ENCODE results near the gene CTTNBP2NL.
"Not testable (repeated sequence)": the region's sequence is repeated elsewhere in the genome, so short reads cannot be mapped to it uniquely, and the experiment has no call there.

The CTTNBP2NL gene

GRCh38 chr1:112402682-112403643 is 6.9 kb downstream of the CTTNBP2NL start:
- no peak for DNase-seq
- in situ Hi-C loops (cut with MboI; ENCODE audit: low pct_unique_long_range_greater_than_20kb, low sequenced_read_pairs) = no loop called here

GRCh38 chr1:112406771-112407170 is 10.8 kb downstream of the CTTNBP2NL start:
- no peak for DNase-seq
- in situ Hi-C loops (cut with MboI; ENCODE audit: low pct_unique_long_range_greater_than_20kb, low sequenced_read_pairs) = no loop called here

- in situ Hi-C loops (cut with MboI; ENCODE audit: low pct_unique_long_range_greater_than_20kb, low sequenced_read_pairs) = no loop called here
- no peak for DNase-seq
Measured at GRCh38 chr1:112409414-112409813, 13.4 kb downstream of the CTTNBP2NL start.

GRCh38 chr1:112410673-112411072 is 14.7 kb downstream of the CTTNBP2NL start:
- DNase-seq = no peak
- in situ Hi-C loops (cut with MboI; ENCODE audit: low pct_unique_long_range_greater_than_20kb, low sequenced_read_pairs) = no loop called here

- no peak for DNase-seq
- in situ Hi-C loops (cut with MboI; ENCODE audit: low pct_unique_long_range_greater_than_20kb, low sequenced_read_pairs) = no loop called here
Measured at GRCh38 chr1:112417271-112417670, 21.3 kb downstream of the CTTNBP2NL start.

- in situ Hi-C loops (cut with MboI; ENCODE audit: low pct_unique_long_range_greater_than_20kb, low sequenced_read_pairs) = no loop called here
- DNase-seq = no peak
Measured at GRCh38 chr1:112418099-112418892, 22.3 kb downstream of the CTTNBP2NL start.

- no peak for DNase-seq
- in situ Hi-C loops (cut with MboI; ENCODE audit: low pct_unique_long_range_greater_than_20kb, low sequenced_read_pairs) = no loop called here
Measured at GRCh38 chr1:112423207-112423606, 27.2 kb downstream of the CTTNBP2NL start.

- not testable (repeated sequence) for DNase-seq
Measured at GRCh38 chr1:112423666-112424065, 27.7 kb downstream of the CTTNBP2NL start.

GRCh38 chr1:112429749-112430148 is 33.7 kb downstream of the CTTNBP2NL start:
- no peak for DNase-seq
- in situ Hi-C loops (cut with MboI; ENCODE audit: low pct_unique_long_range_greater_than_20kb, low sequenced_read_pairs) = no loop called here

More at GRCh38 chr1:112423666-112424065, 27.7 kb downstream of the CTTNBP2NL start:
- in situ Hi-C loops (cut with MboI; ENCODE audit: low pct_unique_long_range_greater_than_20kb, low sequenced_read_pairs) = not testable (repeated sequence)

GRCh38 chr1:112431038-112431437 is 35.0 kb downstream of the CTTNBP2NL start:
- peak; percentile 32 for DNase-seq
- in situ Hi-C loops (cut with MboI; ENCODE audit: low pct_unique_long_range_greater_than_20kb, low sequenced_read_pairs) = no loop called here

GRCh38 chr1:112435448-112435847 is 39.4 kb downstream of the CTTNBP2NL start:
- in situ Hi-C loops (cut with MboI; ENCODE audit: low pct_unique_long_range_greater_than_20kb, low sequenced_read_pairs) = no loop called here
- DNase-seq = no peak

GRCh38 chr1:112436384-112437156 is 40.6 kb downstream of the CTTNBP2NL start:
- in situ Hi-C loops (cut with MboI; ENCODE audit: low pct_unique_long_range_greater_than_20kb, low sequenced_read_pairs) = no loop called here
- DNase-seq = no peak

GRCh38 chr1:112438156-112438555 is 42.1 kb downstream of the CTTNBP2NL start:
- in situ Hi-C loops (cut with MboI; ENCODE audit: low pct_unique_long_range_greater_than_20kb, low sequenced_read_pairs); DNase-seq: not testable (repeated sequence)

- in situ Hi-C loops (cut with MboI; ENCODE audit: low pct_unique_long_range_greater_than_20kb, low sequenced_read_pairs) = no loop called here
- DNase-seq = no peak
Measured at GRCh38 chr1:112439592-112439991, 43.6 kb downstream of the CTTNBP2NL start.

- no peak for DNase-seq
- in situ Hi-C loops (cut with MboI; ENCODE audit: low pct_unique_long_range_greater_than_20kb, low sequenced_read_pairs) = no loop called here
Measured at GRCh38 chr1:112440574-112440973, 44.6 kb downstream of the CTTNBP2NL start.

GRCh38 chr1:112444269-112444668 is 48.3 kb downstream of the CTTNBP2NL start:
- DNase-seq = no peak
- in situ Hi-C loops (cut with MboI; ENCODE audit: low pct_unique_long_range_greater_than_20kb, low sequenced_read_pairs) = no loop called here

GRCh38 chr1:112445596-112445995 is 49.6 kb downstream of the CTTNBP2NL start:
- in situ Hi-C loops (cut with MboI; ENCODE audit: low pct_unique_long_range_greater_than_20kb, low sequenced_read_pairs) = no loop called here
- no peak for DNase-seq

GRCh38 chr1:112446411-112446810 is 50.4 kb downstream of the CTTNBP2NL start:
- in situ Hi-C loops (cut with MboI; ENCODE audit: low pct_unique_long_range_greater_than_20kb, low sequenced_read_pairs) = no loop called here
- DNase-seq = no peak

GRCh38 chr1:112448904-112449629 is 53.1 kb downstream of the CTTNBP2NL start:
- DNase-seq = no peak
- in situ Hi-C loops (cut with MboI; ENCODE audit: low pct_unique_long_range_greater_than_20kb, low sequenced_read_pairs) = no loop called here

Measured in KBM-7 (cell line).